ENCODE data around the gene POLN. TPM values are rescaled to one million over a fixed set of nuclear protein-coding genes. Genes with fewer than 3 reads are reported as not detected.
A peak's percentile ranks its signal among the peaks of the same experiment; 100 is the strongest.

Gene POLN
- total RNA-seq, 4 donors from 2014 or later = 0.91 to 8.0 (median 1.2) TPM

- no peak for DNase-seq (ENCODE audit: low spot score in 2 of 2)
- no peaks in the 10 kb centered on the region for H3K9me3 ChIP-seq
- WGBS = 98% methylated on average over 24 of the region's 53 CpGs
- no peaks in the 10 kb centered on the region for H3K36me3 ChIP-seq
- H3K27me3 ChIP-seq = peaks cover 68% of the 10 kb centered on the region
- H3K4me1 ChIP-seq = peaks cover 19% of the 10 kb centered on the region
- no peak for TF ChIP-seq POLR2AphosphoS5 (IDR thresholded peaks at IDR 0.05)
- TF ChIP-seq EP300 (IDR thresholded peaks at IDR 0.05) = no peak
- no peak for TF ChIP-seq CTCF (IDR thresholded peaks at IDR 0.05)
- TF ChIP-seq POLR2A (IDR thresholded peaks at IDR 0.05) = no peak
- H3K4me3 ChIP-seq = no peak overlapping the region
- H3K27ac ChIP-seq = no peak overlapping the region
Observed at GRCh38 chr4:2063557-2064275, 178.2 kb downstream of the POLN start.

GRCh38 chr4:2062808-2063524 lies 179.0 kb downstream of the POLN start:
- Histone ChIP-seq H3K9me3 (no peaks in the 10 kb centered on the region), H3K27me3 (peaks cover 73% of the 10 kb centered on the region), H3K4me3 (no peak overlapping the region), H3K4me1 (peaks cover 26% of the 10 kb centered on the region), H3K27ac (no peak overlapping the region), H3K36me3 (no peaks in the 10 kb centered on the region)
- WGBS = 61% methylated on average over 12 of the region's 16 CpGs
- TF ChIP-seq POLR2AphosphoS5 (IDR thresholded peaks at IDR 0.05) = no peak
- TF ChIP-seq CTCF (IDR thresholded peaks at IDR 0.05) = no peak
- TF ChIP-seq POLR2A (IDR thresholded peaks at IDR 0.05) = no peak
- no peak for DNase-seq (ENCODE audit: low spot score in 2 of 2)

- Histone ChIP-seq H3K9me3 (no peaks in the 10 kb centered on the region), H3K4me3 (no peak overlapping the region), H3K36me3 (no peaks in the 10 kb centered on the region), H3K27me3 (peaks cover 75% of the 10 kb centered on the region), H3K4me1 (peaks cover 26% of the 10 kb centered on the region), H3K27ac (no peak overlapping the region)
- 83% methylated on average over 10 of the region's 11 CpGs for WGBS
- no peak for TF ChIP-seq POLR2A (IDR thresholded peaks at IDR 0.05)
- no peak for TF ChIP-seq CTCF (IDR thresholded peaks at IDR 0.05)
- TF ChIP-seq POLR2AphosphoS5 (IDR thresholded peaks at IDR 0.05) = no peak
- no peak for TF ChIP-seq EP300 (IDR thresholded peaks at IDR 0.05)
- DNase-seq (ENCODE audit: low spot score in 2 of 2) = no peak
Observed at GRCh38 chr4:2062168-2062807, 179.6 kb downstream of the POLN start.

GRCh38 chr4:2061186-2062131 lies 180.5 kb downstream of the POLN start:
- Histone ChIP-seq H3K4me1 (peaks cover 26% of the 10 kb centered on the region), H3K36me3 (no peaks in the 10 kb centered on the region), H3K4me3 (peak overlapping the region; percentile 52), H3K9me3 (no peaks in the 10 kb centered on the region), H3K27me3 (peaks cover 75% of the 10 kb centered on the region), H3K27ac (no peak overlapping the region)
- no peak for DNase-seq (ENCODE audit: low spot score in 2 of 2)
- whole genome bisulfite sequencing = 81% methylated on average over 10 of the region's 42 CpGs
- TF ChIP-seq POLR2A (IDR thresholded peaks at IDR 0.05) (no peak), CTCF (IDR thresholded peaks at IDR 0.05) (no peak), POLR2AphosphoS5 (IDR thresholded peaks at IDR 0.05) (no peak), EP300 (IDR thresholded peaks at IDR 0.05) (no peak)
